Measurements from ENCODE around the gene TFF2.

GRCh38 chr21:42301371-42302075 lies 49.3 kb downstream of the TFF2 start:
- TF ChIP-seq POLR2A (IDR thresholded peaks at IDR 0.05) (no peak), CTCF (IDR thresholded peaks at IDR 0.05 in 8 of 11, conservative IDR thresholded peaks at IDR 0.05 in 3 of 11) (no peak)

Data from spleen (tissue), 7 donors.